H1 (cell line): ENCODE data around the gene MBD3. TPM values are rescaled to one million over a fixed set of nuclear protein-coding genes. Genes with fewer than 3 reads are reported as not detected.

Source experiments
- MAFK ChIP-seq: IDR thresholded peaks from 2 replicates; pipeline ENCODE4 v1.6.1; 2012; ENCODE audit warnings: low read depth, mild to moderate bottlenecking, improper control_type of control experiment, low read length
- RFX5 ChIP-seq: IDR thresholded peaks from 2 replicates; pipeline ENCODE4 v1.6.1; 2011; ENCODE audit warnings: low read depth, low read length, improper control_type of control experiment, borderline replicate concordance
- polyA plus RNA-seq, 7 experiments: library from polyadenylated mRNA; depleted of rRNA in 3 of 7; stranded (reverse) in 5 of 7; unstranded in 2 of 7; fragments of >200 nt in 5 of 7; fragments of 200-250 nt in 2 of 7; gene quantifications; 1 replicate in 5 of 7; 2 replicates in 1 of 7; 4 replicates in 1 of 7; pipeline versions ENCODE4 v1.2.1 to v1.2.3, GENCODE V29; 2011 to 2013; ENCODE audit warnings: missing spikeins in 2 of 7, mixed read lengths in 2 of 7
- total RNA-seq: library from RNA; stranded (reverse); fragmentation: NEBNext Ultra II Directional; extraction: Animal tissue kit (Norgen Biotek cat#: 25700); gene quantifications from 2 replicates; pipeline ENCODE4 v1.2.1, GENCODE V29; 2021
- TF ChIP-seq, protein P1 (sequence below): fragments of 300-600 bp; sonication (generic); IDR thresholded peaks from 2 replicates; pipeline ENCODE4 v1.7.1; 2012; ENCODE audit warnings: low read length, moderate library complexity, mild to moderate bottlenecking, inconsistent platforms; ENCODE audit not compliant: insufficient replicate concordance

MBD3 gene
- total and polyA plus RNA-seq, 2 of the 8 experiments (the other 6 are each of a cell fraction or from before 2014, with no cell fraction given) = 88.2 to 110 TPM

DNA sequence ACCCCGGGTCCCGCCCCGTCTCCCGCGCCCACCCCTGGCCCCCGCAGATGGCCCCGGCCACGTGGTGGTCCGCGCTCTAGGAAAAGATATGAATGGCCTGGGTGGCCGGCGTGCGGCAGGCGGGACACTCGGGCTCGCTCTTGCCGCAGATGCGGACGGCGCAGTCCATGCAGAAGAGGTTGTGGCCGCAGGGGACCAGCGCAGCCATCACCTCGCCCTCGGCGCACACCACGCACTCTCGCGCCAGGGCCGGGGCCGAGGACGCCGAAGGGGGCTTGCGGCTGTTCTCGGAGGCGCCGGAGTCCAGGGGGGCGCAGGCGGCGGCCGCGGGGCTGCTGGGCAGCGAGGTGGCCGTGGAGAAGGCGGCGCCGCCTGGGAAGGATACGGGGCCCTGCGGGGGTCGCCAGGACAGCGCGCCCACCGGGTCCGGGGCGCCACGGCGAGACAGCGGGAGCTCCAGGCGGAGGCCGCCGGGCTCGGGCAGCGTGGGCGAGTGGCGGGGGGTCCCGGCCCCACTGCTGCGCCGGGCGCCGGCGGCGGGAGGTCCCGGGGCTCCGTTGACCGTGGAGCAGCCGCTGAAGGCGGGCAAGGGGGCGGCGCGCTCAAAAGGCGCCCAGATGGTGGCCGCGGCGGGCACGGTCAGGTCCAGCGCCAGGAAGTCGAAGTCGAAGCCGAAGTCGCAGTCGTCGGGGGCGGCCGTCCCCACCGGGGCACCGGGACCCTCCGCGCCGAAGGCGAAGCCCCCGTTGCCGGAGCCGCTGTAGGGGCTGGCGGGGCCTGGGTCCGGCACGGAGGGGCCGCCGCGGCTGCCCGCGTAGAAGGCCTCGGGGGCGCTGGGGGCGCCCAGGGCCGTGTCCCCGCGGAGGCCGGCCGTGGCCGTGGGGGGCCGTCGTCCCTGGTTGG lies 36.9 kb downstream of the MBD3 start (continued):
- TF ChIP-seq, protein P1, sequence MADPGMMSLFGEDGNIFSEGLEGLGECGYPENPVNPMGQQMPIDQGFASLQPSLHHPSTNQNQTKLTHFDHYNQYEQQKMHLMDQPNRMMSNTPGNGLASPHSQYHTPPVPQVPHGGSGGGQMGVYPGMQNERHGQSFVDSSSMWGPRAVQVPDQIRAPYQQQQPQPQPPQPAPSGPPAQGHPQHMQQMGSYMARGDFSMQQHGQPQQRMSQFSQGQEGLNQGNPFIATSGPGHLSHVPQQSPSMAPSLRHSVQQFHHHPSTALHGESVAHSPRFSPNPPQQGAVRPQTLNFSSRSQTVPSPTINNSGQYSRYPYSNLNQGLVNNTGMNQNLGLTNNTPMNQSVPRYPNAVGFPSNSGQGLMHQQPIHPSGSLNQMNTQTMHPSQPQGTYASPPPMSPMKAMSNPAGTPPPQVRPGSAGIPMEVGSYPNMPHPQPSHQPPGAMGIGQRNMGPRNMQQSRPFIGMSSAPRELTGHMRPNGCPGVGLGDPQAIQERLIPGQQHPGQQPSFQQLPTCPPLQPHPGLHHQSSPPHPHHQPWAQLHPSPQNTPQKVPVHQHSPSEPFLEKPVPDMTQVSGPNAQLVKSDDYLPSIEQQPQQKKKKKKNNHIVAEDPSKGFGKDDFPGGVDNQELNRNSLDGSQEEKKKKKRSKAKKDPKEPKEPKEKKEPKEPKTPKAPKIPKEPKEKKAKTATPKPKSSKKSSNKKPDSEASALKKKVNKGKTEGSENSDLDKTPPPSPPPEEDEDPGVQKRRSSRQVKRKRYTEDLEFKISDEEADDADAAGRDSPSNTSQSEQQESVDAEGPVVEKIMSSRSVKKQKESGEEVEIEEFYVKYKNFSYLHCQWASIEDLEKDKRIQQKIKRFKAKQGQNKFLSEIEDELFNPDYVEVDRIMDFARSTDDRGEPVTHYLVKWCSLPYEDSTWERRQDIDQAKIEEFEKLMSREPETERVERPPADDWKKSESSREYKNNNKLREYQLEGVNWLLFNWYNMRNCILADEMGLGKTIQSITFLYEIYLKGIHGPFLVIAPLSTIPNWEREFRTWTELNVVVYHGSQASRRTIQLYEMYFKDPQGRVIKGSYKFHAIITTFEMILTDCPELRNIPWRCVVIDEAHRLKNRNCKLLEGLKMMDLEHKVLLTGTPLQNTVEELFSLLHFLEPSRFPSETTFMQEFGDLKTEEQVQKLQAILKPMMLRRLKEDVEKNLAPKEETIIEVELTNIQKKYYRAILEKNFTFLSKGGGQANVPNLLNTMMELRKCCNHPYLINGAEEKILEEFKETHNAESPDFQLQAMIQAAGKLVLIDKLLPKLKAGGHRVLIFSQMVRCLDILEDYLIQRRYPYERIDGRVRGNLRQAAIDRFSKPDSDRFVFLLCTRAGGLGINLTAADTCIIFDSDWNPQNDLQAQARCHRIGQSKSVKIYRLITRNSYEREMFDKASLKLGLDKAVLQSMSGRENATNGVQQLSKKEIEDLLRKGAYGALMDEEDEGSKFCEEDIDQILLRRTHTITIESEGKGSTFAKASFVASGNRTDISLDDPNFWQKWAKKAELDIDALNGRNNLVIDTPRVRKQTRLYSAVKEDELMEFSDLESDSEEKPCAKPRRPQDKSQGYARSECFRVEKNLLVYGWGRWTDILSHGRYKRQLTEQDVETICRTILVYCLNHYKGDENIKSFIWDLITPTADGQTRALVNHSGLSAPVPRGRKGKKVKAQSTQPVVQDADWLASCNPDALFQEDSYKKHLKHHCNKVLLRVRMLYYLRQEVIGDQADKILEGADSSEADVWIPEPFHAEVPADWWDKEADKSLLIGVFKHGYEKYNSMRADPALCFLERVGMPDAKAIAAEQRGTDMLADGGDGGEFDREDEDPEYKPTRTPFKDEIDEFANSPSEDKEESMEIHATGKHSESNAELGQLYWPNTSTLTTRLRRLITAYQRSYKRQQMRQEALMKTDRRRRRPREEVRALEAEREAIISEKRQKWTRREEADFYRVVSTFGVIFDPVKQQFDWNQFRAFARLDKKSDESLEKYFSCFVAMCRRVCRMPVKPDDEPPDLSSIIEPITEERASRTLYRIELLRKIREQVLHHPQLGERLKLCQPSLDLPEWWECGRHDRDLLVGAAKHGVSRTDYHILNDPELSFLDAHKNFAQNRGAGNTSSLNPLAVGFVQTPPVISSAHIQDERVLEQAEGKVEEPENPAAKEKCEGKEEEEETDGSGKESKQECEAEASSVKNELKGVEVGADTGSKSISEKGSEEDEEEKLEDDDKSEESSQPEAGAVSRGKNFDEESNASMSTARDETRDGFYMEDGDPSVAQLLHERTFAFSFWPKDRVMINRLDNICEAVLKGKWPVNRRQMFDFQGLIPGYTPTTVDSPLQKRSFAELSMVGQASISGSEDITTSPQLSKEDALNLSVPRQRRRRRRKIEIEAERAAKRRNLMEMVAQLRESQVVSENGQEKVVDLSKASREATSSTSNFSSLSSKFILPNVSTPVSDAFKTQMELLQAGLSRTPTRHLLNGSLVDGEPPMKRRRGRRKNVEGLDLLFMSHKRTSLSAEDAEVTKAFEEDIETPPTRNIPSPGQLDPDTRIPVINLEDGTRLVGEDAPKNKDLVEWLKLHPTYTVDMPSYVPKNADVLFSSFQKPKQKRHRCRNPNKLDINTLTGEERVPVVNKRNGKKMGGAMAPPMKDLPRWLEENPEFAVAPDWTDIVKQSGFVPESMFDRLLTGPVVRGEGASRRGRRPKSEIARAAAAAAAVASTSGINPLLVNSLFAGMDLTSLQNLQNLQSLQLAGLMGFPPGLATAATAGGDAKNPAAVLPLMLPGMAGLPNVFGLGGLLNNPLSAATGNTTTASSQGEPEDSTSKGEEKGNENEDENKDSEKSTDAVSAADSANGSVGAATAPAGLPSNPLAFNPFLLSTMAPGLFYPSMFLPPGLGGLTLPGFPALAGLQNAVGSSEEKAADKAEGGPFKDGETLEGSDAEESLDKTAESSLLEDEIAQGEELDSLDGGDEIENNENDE = no peak
- TF ChIP-seq RFX5 = no peak
- TF ChIP-seq MAFK = no peak
